ENCODE results near the gene SPOP.
"Not testable (repeated sequence)": the region's sequence is repeated elsewhere in the genome, so short reads cannot be mapped to it uniquely, and the experiment has no call there.

The SPOP gene

GRCh38 chr17:49695698-49696232, 17.9 kb upstream of the SPOP start:
- no peak for DNase-seq

- DNase-seq, result peak; percentile 58
Observed at GRCh38 chr17:49694847-49695697, 17.2 kb upstream of the SPOP start.

GRCh38 chr17:49692751-49693150, 14.9 kb upstream of the SPOP start:
- no peak for DNase-seq

- no peak for DNase-seq
Observed at GRCh38 chr17:49691677-49692191, 13.8 kb upstream of the SPOP start.

GRCh38 chr17:49691086-49691676, 13.3 kb upstream of the SPOP start:
- DNase-seq, result no peak

GRCh38 chr17:49690256-49690655, 12.4 kb upstream of the SPOP start:
- DNase-seq, result no peak

GRCh38 chr17:49688848-49689247, 11.0 kb upstream of the SPOP start:
- no peak for DNase-seq

- DNase-seq, result peak; percentile 39
Observed at GRCh38 chr17:49687878-49688491, 10.1 kb upstream of the SPOP start.

- no peak for DNase-seq
Observed at GRCh38 chr17:49681106-49681979, 3.4 kb upstream of the SPOP start.

- DNase-seq, result no peak
Observed at GRCh38 chr17:49680314-49680713, 2.4 kb upstream of the SPOP start.

GRCh38 chr17:49677134-49677932, 564 bp downstream of the SPOP start:
- DNase-seq, result peak; percentile 93

GRCh38 chr17:49676276-49676868, 1.5 kb downstream of the SPOP start:
- DNase-seq, result peak; percentile 82

- DNase-seq, result no peak
Observed at GRCh38 chr17:49674507-49674906, 3.4 kb downstream of the SPOP start.

- DNase-seq, result not testable (repeated sequence)
Observed at GRCh38 chr17:49673679-49674078, 4.2 kb downstream of the SPOP start.

GRCh38 chr17:49670641-49671040, 7.3 kb downstream of the SPOP start:
- no peak for DNase-seq

- no peak for DNase-seq
Observed at GRCh38 chr17:49670002-49670401, 7.9 kb downstream of the SPOP start.

- no peak for DNase-seq
Observed at GRCh38 chr17:49667854-49668253, 10.0 kb downstream of the SPOP start.

- DNase-seq, result no peak
Observed at GRCh38 chr17:49664706-49665211, 13.1 kb downstream of the SPOP start.

GRCh38 chr17:49659661-49660382, 18.1 kb downstream of the SPOP start:
- no peak for DNase-seq

GRCh38 chr17:49656247-49656646, 21.6 kb downstream of the SPOP start:
- DNase-seq, result no peak
